T-helper 2 cell (primary cell): ENCODE measurements around the gene MSI2.
"Not testable (repeated sequence)": the region's sequence is repeated elsewhere in the genome, so short reads cannot be mapped to it uniquely, and the experiment has no call there.

Source experiments
- DNase-seq, 5 experiments: peaks; one replicate each; pipeline versions ENCODE4 v3.0.0 to v3.0.0-alpha.2; 2012 to 2022

MSI2 gene

GRCh38 chr17:57607553-57608120 is 351.3 kb downstream of the MSI2 start:
- DNase-seq: no peak

- no peak for DNase-seq
Measured at GRCh38 chr17:57608369-57609124, 352.2 kb downstream of the MSI2 start.

GRCh38 chr17:57609125-57609877 is 353.0 kb downstream of the MSI2 start:
- no peak for DNase-seq

- no peak for DNase-seq
Measured at GRCh38 chr17:57609878-57610270, 353.6 kb downstream of the MSI2 start.

- DNase-seq: peak in 2 of 5 experiments; percentile 55 to 76
Measured at GRCh38 chr17:57612202-57613071, 356.1 kb downstream of the MSI2 start.

- DNase-seq: no peak
Measured at GRCh38 chr17:57614742-57615141, 358.4 kb downstream of the MSI2 start.

- no peak for DNase-seq
Measured at GRCh38 chr17:57615836-57616757, 359.8 kb downstream of the MSI2 start.

GRCh38 chr17:57617218-57617617 is 360.9 kb downstream of the MSI2 start:
- no peak for DNase-seq

- DNase-seq: no peak
Measured at GRCh38 chr17:57619061-57619937, 363.0 kb downstream of the MSI2 start.

- no peak for DNase-seq
Measured at GRCh38 chr17:57620576-57620975, 364.3 kb downstream of the MSI2 start.

- not testable (repeated sequence) for DNase-seq
Measured at GRCh38 chr17:57621791-57622190, 365.5 kb downstream of the MSI2 start.

- DNase-seq: no peak
Measured at GRCh38 chr17:57622306-57622682, 366.0 kb downstream of the MSI2 start.

GRCh38 chr17:57622683-57623433 is 366.5 kb downstream of the MSI2 start:
- DNase-seq: no peak

- no peak for DNase-seq
Measured at GRCh38 chr17:57623620-57624019, 367.3 kb downstream of the MSI2 start.

- no peak for DNase-seq
Measured at GRCh38 chr17:57624386-57624785, 368.1 kb downstream of the MSI2 start.

- DNase-seq: no peak
Measured at GRCh38 chr17:57625511-57625910, 369.2 kb downstream of the MSI2 start.

GRCh38 chr17:57625957-57626356 is 369.6 kb downstream of the MSI2 start:
- no peak for DNase-seq

GRCh38 chr17:57626520-57627210 is 370.3 kb downstream of the MSI2 start:
- no peak for DNase-seq

- DNase-seq: no peak
Measured at GRCh38 chr17:57627591-57627990, 371.3 kb downstream of the MSI2 start.
